Measurements from ENCODE around the gene HSDL1.
A peak's percentile ranks its signal among the peaks of the same experiment; 100 is the strongest.

The HSDL1 gene

GRCh38 chr16:84153660-84154214 lies 8.8 kb upstream of the HSDL1 start:
- H3K27me3 ChIP-seq, result no peaks in the 10 kb centered on the region
- no peaks in the 10 kb centered on the region for H4K20me1 ChIP-seq
- no peaks in the 10 kb centered on the region for H3K36me3 ChIP-seq
- no peak overlapping the region for H3K9ac ChIP-seq
- no peak overlapping the region for H3K4me2 ChIP-seq
- no peak overlapping the region for H3K4me3 ChIP-seq
- H3K9me3 ChIP-seq (replicated peaks in 1 of 11), result no peaks in the 10 kb centered on the region
- no peak for TF ChIP-seq Cebpa-rat (IDR thresholded peaks at IDR 0.05)
- H3K27ac ChIP-seq, result no peak overlapping the region
- H3K4me1 ChIP-seq, result peaks cover 0 to 5% (median 0%) of the 10 kb centered on the region in 10 experiments; a peak in 1 of 20 replicates

GRCh38 chr16:84150926-84151325 lies 5.9 kb upstream of the HSDL1 start:
- no peaks in the 10 kb centered on the region for H3K36me3 ChIP-seq
- H3K4me3 ChIP-seq, result no peak overlapping the region
- H3K4me2 ChIP-seq, result no peak overlapping the region
- H3K9ac ChIP-seq, result no peak overlapping the region
- no peaks in the 10 kb centered on the region for H4K20me1 ChIP-seq
- no peaks in the 10 kb centered on the region for H3K9me3 ChIP-seq (replicated peaks in 1 of 11)
- no peaks in the 10 kb centered on the region for H3K27me3 ChIP-seq
- H3K4me1 ChIP-seq, result peaks cover 0 to 5% (median 0%) of the 10 kb centered on the region in 10 experiments; a peak in 1 of 20 replicates
- no peak overlapping the region for H3K27ac ChIP-seq
- no peak for TF ChIP-seq Cebpa-rat (IDR thresholded peaks at IDR 0.05)

DNA sequence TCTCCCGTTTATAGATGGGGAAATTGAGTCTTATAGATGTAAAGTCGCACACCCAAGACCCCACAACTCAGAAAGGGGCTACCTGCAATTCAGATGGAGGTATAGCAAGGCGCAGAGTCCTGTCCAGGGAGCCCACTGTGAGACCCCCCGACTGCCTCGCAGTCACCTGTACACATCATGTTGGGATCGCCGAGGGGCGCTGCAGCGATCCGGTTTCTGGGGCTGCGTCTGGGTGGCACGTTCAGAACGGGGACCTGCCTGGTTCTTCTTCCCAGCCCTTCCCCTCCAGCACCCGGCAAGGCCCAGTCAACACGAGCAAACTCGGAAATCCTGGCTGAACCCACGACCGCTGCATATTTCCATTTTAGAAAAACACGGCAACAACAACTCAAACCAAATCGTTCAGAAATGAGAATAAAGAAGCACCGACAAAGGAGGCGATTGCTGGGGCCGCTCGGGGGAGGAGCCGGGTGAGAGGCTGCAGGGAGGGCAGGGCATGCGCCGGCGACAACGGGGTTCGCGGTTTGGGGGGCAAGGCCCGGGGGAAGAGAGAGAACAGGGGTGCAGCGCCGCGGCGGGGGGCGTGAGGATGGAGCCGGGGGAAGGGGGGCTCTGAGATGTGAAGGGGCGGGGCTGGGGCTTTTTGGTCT lies 643 bp downstream of the HSDL1 start:
- peak overlapping the region; percentile 70 to 92 (median 81) for H3K4me3 ChIP-seq
- peak overlapping the region; percentile 93 to 100 (median 97) for H3K4me2 ChIP-seq
- no peaks in the 10 kb centered on the region for H3K36me3 ChIP-seq
- peaks cover 6 to 38% (median 23%) of the 10 kb centered on the region in 11 experiments; a peak in 17 of 22 replicates for H4K20me1 ChIP-seq
- peaks cover 6 to 31% (median 16%) of the 10 kb centered on the region in 10 experiments; a peak in 19 of 20 replicates for H3K4me1 ChIP-seq
- H3K9me3 ChIP-seq (replicated peaks in 1 of 11), result no peaks in the 10 kb centered on the region
- peak overlapping the region; percentile 53 to 86 (median 71); a peak in 20 of 22 replicates for H3K27ac ChIP-seq
- H3K27me3 ChIP-seq, result no peaks in the 10 kb centered on the region
- H3K9ac ChIP-seq, result peak overlapping the region; percentile 77 to 86 (median 84)
- TF ChIP-seq Cebpa-rat (IDR thresholded peaks at IDR 0.05), result no peak

GRCh38 chr16:84143784-84144199 lies 1.2 kb downstream of the HSDL1 start:
- H3K4me3 ChIP-seq, result peak overlapping the region; percentile 70 to 92 (median 81)
- peaks cover 11 to 36% (median 21%) of the 10 kb centered on the region in 10 experiments for H3K4me1 ChIP-seq
- 0 out of 22 replicates have a peak overlapping the region, but pooled peaks of 1 of the 11 experiments have one; percentile 86 for H3K27ac ChIP-seq
- H3K9me3 ChIP-seq (replicated peaks in 1 of 11), result no peaks in the 10 kb centered on the region
- TF ChIP-seq Cebpa-rat (IDR thresholded peaks at IDR 0.05), result no peak
- H3K27me3 ChIP-seq, result no peaks in the 10 kb centered on the region
- H3K4me2 ChIP-seq, result peak overlapping the region; percentile 93 to 100 (median 97)
- H3K9ac ChIP-seq, result peak overlapping the region; percentile 77 to 86 (median 84)
- no peaks in the 10 kb centered on the region for H3K36me3 ChIP-seq
- H4K20me1 ChIP-seq, result peaks cover 6 to 44% (median 24%) of the 10 kb centered on the region in 11 experiments; a peak in 17 of 22 replicates

GRCh38 chr16:84143081-84143480 lies 1.9 kb downstream of the HSDL1 start:
- Histone ChIP-seq H3K4me3 (no peak overlapping the region), H3K27ac (no peak overlapping the region), H4K20me1 (peaks cover 8 to 51% (median 25%) of the 10 kb centered on the region in 11 experiments; a peak in 17 of 22 replicates), H3K9me3 (replicated peaks in 1 of 11) (no peaks in the 10 kb centered on the region), H3K36me3 (no peaks in the 10 kb centered on the region), H3K4me2 (peak overlapping the region in 8 of 11 experiments; percentile 93 to 99 (median 96); a peak in 13 of 22 replicates), H3K9ac (no peak overlapping the region), H3K27me3 (no peaks in the 10 kb centered on the region), H3K4me1 (peaks cover 15 to 43% (median 26%) of the 10 kb centered on the region in 10 experiments)
- TF ChIP-seq Cebpa-rat (IDR thresholded peaks at IDR 0.05), result no peak

DNA sequence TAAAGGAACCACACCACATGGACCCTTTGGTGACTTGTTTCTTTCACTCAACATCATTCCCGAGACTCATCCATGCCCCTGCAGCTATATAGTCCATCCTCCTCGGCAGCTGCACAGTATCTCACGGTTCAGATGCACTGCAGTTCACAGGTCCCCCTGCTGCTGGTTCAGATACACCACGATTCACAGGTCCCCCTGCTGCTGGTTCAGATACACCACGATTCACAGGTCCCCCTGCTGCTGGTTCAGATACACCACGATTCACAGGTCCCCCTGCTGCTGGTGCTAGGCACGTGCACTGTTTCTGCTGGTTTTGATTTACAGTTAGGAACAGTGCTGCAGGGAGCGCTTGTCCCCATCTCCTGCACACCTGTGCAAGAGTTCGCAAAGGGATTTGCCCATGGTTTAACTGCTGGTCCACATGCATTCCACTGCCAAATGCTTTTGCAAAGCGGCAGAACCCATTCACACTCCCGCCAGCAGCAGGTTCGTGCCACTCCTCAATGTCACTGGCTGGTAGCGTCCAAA lies 3.8 kb downstream of the HSDL1 start:
- H3K9me3 ChIP-seq (replicated peaks in 1 of 11), result no peaks in the 10 kb centered on the region
- no peaks in the 10 kb centered on the region for H3K27me3 ChIP-seq
- H3K9ac ChIP-seq, result no peak overlapping the region
- peaks cover 23 to 70% (median 44%) of the 10 kb centered on the region in 11 experiments; a peak in 20 of 22 replicates for H4K20me1 ChIP-seq
- H3K36me3 ChIP-seq, result no peaks in the 10 kb centered on the region; a peak in 1 of 22 replicates
- no peak overlapping the region for H3K27ac ChIP-seq
- no peak for TF ChIP-seq Cebpa-rat (IDR thresholded peaks at IDR 0.05)
- H3K4me1 ChIP-seq, result peaks cover 15 to 61% (median 31%) of the 10 kb centered on the region in 10 experiments
- H3K4me3 ChIP-seq, result no peak overlapping the region
- H3K4me2 ChIP-seq, result 0 out of 22 replicates have a peak overlapping the region, but pooled peaks of 2 of the 11 experiments have one; percentile 12 to 19

DNA sequence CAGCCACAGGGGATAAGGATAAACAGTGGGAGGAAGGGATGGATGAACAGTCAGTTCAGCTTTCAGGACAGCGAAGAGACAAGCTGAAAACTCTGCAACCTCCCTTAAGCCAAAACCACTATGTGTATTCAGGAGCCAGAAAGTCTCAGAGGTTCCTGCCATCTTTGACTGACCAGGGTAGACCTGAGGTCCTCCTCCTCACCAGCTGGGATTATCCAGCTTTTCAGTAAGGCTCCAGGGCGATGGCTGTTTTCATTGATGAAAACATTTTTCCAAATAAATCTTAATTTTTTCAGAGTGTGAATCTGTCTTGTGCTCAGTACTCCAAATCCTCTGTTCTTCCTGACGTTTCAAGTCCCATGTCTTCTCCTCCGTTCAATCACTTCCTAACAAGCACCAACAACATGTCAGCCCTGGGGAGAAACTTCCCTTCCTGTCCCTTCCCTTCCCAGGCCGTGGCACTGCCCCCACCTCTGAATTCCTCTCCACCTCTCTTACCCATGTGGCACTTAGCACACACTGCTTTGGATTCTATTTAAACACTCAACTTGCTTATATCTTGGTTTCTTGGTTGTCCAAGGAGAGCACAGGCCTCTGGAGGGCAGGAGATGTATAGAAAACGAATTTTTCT lies 5.2 kb downstream of the HSDL1 start:
- TF ChIP-seq Cebpa-rat (IDR thresholded peaks at IDR 0.05), result no peak
- no peak overlapping the region for H3K27ac ChIP-seq
- H3K4me1 ChIP-seq, result peaks cover 15 to 55% (median 29%) of the 10 kb centered on the region in 10 experiments
- H3K9me3 ChIP-seq (replicated peaks in 1 of 11), result no peaks in the 10 kb centered on the region
- no peaks in the 10 kb centered on the region for H3K27me3 ChIP-seq
- peaks cover 26 to 83% (median 53%) of the 10 kb centered on the region in 11 experiments; a peak in 21 of 22 replicates for H4K20me1 ChIP-seq
- H3K4me2 ChIP-seq, result peak overlapping the region; percentile 24 to 69 (median 55); a peak in 14 of 22 replicates
- peak overlapping the region in 1 of 11 experiments; percentile 20; a peak in 1 of 22 replicates for H3K9ac ChIP-seq
- no peak overlapping the region for H3K4me3 ChIP-seq
- peaks cover 0 to 1% (median 0%) of the 10 kb centered on the region in 11 experiments; a peak in 3 of 22 replicates for H3K36me3 ChIP-seq

GRCh38 chr16:84138824-84139627 lies 6.0 kb downstream of the HSDL1 start:
- Histone ChIP-seq H3K27ac (no peak overlapping the region; a peak in 1 of 22 replicates), H3K27me3 (no peaks in the 10 kb centered on the region), H3K9ac (peak overlapping the region in 3 of 11 experiments; percentile 19 to 57 (median 20); a peak in 4 of 22 replicates), H4K20me1 (peaks cover 24 to 90% (median 53%) of the 10 kb centered on the region in 11 experiments; a peak in 21 of 22 replicates), H3K4me2 (peak overlapping the region; percentile 24 to 69 (median 55)), H3K4me3 (no peak overlapping the region), H3K4me1 (peaks cover 15 to 53% (median 28%) of the 10 kb centered on the region in 10 experiments), H3K36me3 (peaks cover 0 to 8% (median 0%) of the 10 kb centered on the region in 11 experiments; a peak in 3 of 22 replicates), H3K9me3 (replicated peaks in 1 of 11) (no peaks in the 10 kb centered on the region)
- TF ChIP-seq Cebpa-rat (IDR thresholded peaks at IDR 0.05), result no peak
